ENCODE measurements around the gene ABCB10. TPM values are rescaled to one million over a fixed set of nuclear protein-coding genes. Genes with fewer than 3 reads are reported as not detected.
"Not testable (repeated sequence)": the region's sequence is repeated elsewhere in the genome, so short reads cannot be mapped to it uniquely, and the experiment has no call there.

The ABCB10 gene
- total and polyA plus RNA-seq, 4 donors, result 14.5 to 20.0 (median 17.5) TPM

- Histone ChIP-seq H3K4me3 (ENCODE audit: low read depth, low read length) (no peak overlapping the region), H3K27me3 (ENCODE audit: control insufficient read depth, insufficient read depth, low read length) (no peaks in the 10 kb centered on the region), H3K9me3 (ENCODE audit: control insufficient read depth, insufficient read depth, low read length) (no peaks in the 10 kb centered on the region), H3K36me3 (ENCODE audit: control insufficient read depth, insufficient read depth, low read length) (peaks cover 3% of the 10 kb centered on the region), H3K4me1 (ENCODE audit: control insufficient read depth, insufficient read depth, low read length) (no peaks in the 10 kb centered on the region), H3K27ac (ENCODE audit: low read depth, low read length) (no peak overlapping the region)
- WGBS (ENCODE audit: insufficient coverage), result 100% methylated on average over 1 of the region's 8 CpGs
- peak; percentile 6 to 92 (median 52) for DNase-seq (ENCODE audit: low read depth in 4 of 6, low spot score in 6 of 6)
Measured at GRCh38 chr1:229514578-229515275, 43.8 kb downstream of the ABCB10 start.

GRCh38 chr1:229511625-229512024 lies 46.9 kb downstream of the ABCB10 start:
- whole genome bisulfite sequencing (ENCODE audit: insufficient coverage), result no CpG with 5 or more reads among the region's 6 CpGs
- not testable (repeated sequence) for H3K4me3 ChIP-seq (ENCODE audit: low read depth, low read length); H3K4me1 ChIP-seq (ENCODE audit: control insufficient read depth, insufficient read depth, low read length); H3K27ac ChIP-seq (ENCODE audit: low read depth, low read length); DNase-seq (ENCODE audit: low read depth in 4 of 6, low spot score in 6 of 6); H3K27me3 ChIP-seq (ENCODE audit: control insufficient read depth, insufficient read depth, low read length); H3K36me3 ChIP-seq (ENCODE audit: control insufficient read depth, insufficient read depth, low read length); H3K9me3 ChIP-seq (ENCODE audit: control insufficient read depth, insufficient read depth, low read length)

GRCh38 chr1:229511201-229511600 lies 47.3 kb downstream of the ABCB10 start:
- not testable (repeated sequence) for H3K27me3 ChIP-seq (ENCODE audit: control insufficient read depth, insufficient read depth, low read length); H3K4me3 ChIP-seq (ENCODE audit: low read depth, low read length); H3K4me1 ChIP-seq (ENCODE audit: control insufficient read depth, insufficient read depth, low read length); H3K27ac ChIP-seq (ENCODE audit: low read depth, low read length); DNase-seq (ENCODE audit: low read depth in 4 of 6, low spot score in 6 of 6); H3K9me3 ChIP-seq (ENCODE audit: control insufficient read depth, insufficient read depth, low read length); H3K36me3 ChIP-seq (ENCODE audit: control insufficient read depth, insufficient read depth, low read length)
- WGBS (ENCODE audit: insufficient coverage), result no CpG with 5 or more reads among the region's 2 CpGs

- H3K9me3 ChIP-seq (ENCODE audit: control insufficient read depth, insufficient read depth, low read length), result no peaks in the 10 kb centered on the region
- DNase-seq (ENCODE audit: low read depth in 4 of 6, low spot score in 6 of 6), result no peak
- H3K36me3 ChIP-seq (ENCODE audit: control insufficient read depth, insufficient read depth, low read length), result no peaks in the 10 kb centered on the region
- 95% methylated on average over 2 of the region's 2 CpGs for WGBS (ENCODE audit: insufficient coverage)
- H3K27me3 ChIP-seq (ENCODE audit: control insufficient read depth, insufficient read depth, low read length), result no peaks in the 10 kb centered on the region
- no peak overlapping the region for H3K4me3 ChIP-seq (ENCODE audit: low read depth, low read length)
- H3K4me1 ChIP-seq (ENCODE audit: control insufficient read depth, insufficient read depth, low read length), result peaks cover 6% of the 10 kb centered on the region
- no peak overlapping the region for H3K27ac ChIP-seq (ENCODE audit: low read depth, low read length)
Measured at GRCh38 chr1:229509576-229509975, 48.9 kb downstream of the ABCB10 start.

- H3K4me3 ChIP-seq (ENCODE audit: low read depth, low read length), result peak overlapping the region; percentile 97
- H3K4me1 ChIP-seq (ENCODE audit: control insufficient read depth, insufficient read depth, low read length), result peaks cover 6% of the 10 kb centered on the region
- no peaks in the 10 kb centered on the region for H3K36me3 ChIP-seq (ENCODE audit: control insufficient read depth, insufficient read depth, low read length)
- peak overlapping the region; percentile 96 for H3K27ac ChIP-seq (ENCODE audit: low read depth, low read length)
- WGBS (ENCODE audit: insufficient coverage), result 69% methylated on average over 3 of the region's 7 CpGs
- DNase-seq (ENCODE audit: low read depth in 4 of 6, low spot score in 6 of 6), result peak in 1 of 6 donors; percentile 1
- no peaks in the 10 kb centered on the region for H3K27me3 ChIP-seq (ENCODE audit: control insufficient read depth, insufficient read depth, low read length)
- no peaks in the 10 kb centered on the region for H3K9me3 ChIP-seq (ENCODE audit: control insufficient read depth, insufficient read depth, low read length)
Measured at GRCh38 chr1:229508823-229509337, 49.6 kb downstream of the ABCB10 start.

GRCh38 chr1:229507951-229508822 lies 50.3 kb downstream of the ABCB10 start, which contains the start of gene NUP133:
Gene NUP133, minus strand, starts transcription at chr1:229508341. Its CDS starts 92 bp downstream, at chr1:229508249.
- Histone ChIP-seq H3K4me3 (ENCODE audit: low read depth, low read length) (peak within 1 kb of the TSS; percentile 97), H3K27me3 (ENCODE audit: control insufficient read depth, insufficient read depth, low read length) (no peaks in the 10 kb centered on the region), H3K9me3 (ENCODE audit: control insufficient read depth, insufficient read depth, low read length) (no peaks in the 10 kb centered on the region), H3K36me3 (ENCODE audit: control insufficient read depth, insufficient read depth, low read length) (no peaks in the 10 kb centered on the region), H3K4me1 (ENCODE audit: control insufficient read depth, insufficient read depth, low read length) (peaks cover 6% of the 10 kb centered on the region), H3K27ac (ENCODE audit: low read depth, low read length) (peak within 1 kb of the TSS; percentile 96)
- WGBS (ENCODE audit: insufficient coverage), result under 1% methylated on average over 65 of the region's 65 CpGs
- DNase-seq (ENCODE audit: low read depth in 4 of 6, low spot score in 6 of 6), result peak; percentile 96 to 99 (median 98)

- H3K36me3 ChIP-seq (ENCODE audit: control insufficient read depth, insufficient read depth, low read length), result peaks cover 6% of the 10 kb centered on the region
- peak in 1 of 6 donors; percentile 2 for DNase-seq (ENCODE audit: low read depth in 4 of 6, low spot score in 6 of 6)
- H3K4me1 ChIP-seq (ENCODE audit: control insufficient read depth, insufficient read depth, low read length), result peaks cover 6% of the 10 kb centered on the region
- H3K27ac ChIP-seq (ENCODE audit: low read depth, low read length), result peak overlapping the region; percentile 96
- no CpG with 5 or more reads among the region's 5 CpGs for WGBS (ENCODE audit: insufficient coverage)
- H3K4me3 ChIP-seq (ENCODE audit: low read depth, low read length), result peak overlapping the region; percentile 97
- H3K27me3 ChIP-seq (ENCODE audit: control insufficient read depth, insufficient read depth, low read length), result no peaks in the 10 kb centered on the region
- no peaks in the 10 kb centered on the region for H3K9me3 ChIP-seq (ENCODE audit: control insufficient read depth, insufficient read depth, low read length)
Measured at GRCh38 chr1:229507502-229507901, 51.0 kb downstream of the ABCB10 start.

- no peaks in the 10 kb centered on the region for H3K27me3 ChIP-seq (ENCODE audit: control insufficient read depth, insufficient read depth, low read length)
- 83% methylated on average over 5 of the region's 8 CpGs for WGBS (ENCODE audit: insufficient coverage)
- no peaks in the 10 kb centered on the region for H3K9me3 ChIP-seq (ENCODE audit: control insufficient read depth, insufficient read depth, low read length)
- H3K4me3 ChIP-seq (ENCODE audit: low read depth, low read length), result no peak overlapping the region
- H3K4me1 ChIP-seq (ENCODE audit: control insufficient read depth, insufficient read depth, low read length), result peaks cover 6% of the 10 kb centered on the region
- peaks cover 6% of the 10 kb centered on the region for H3K36me3 ChIP-seq (ENCODE audit: control insufficient read depth, insufficient read depth, low read length)
- no peak for DNase-seq (ENCODE audit: low read depth in 4 of 6, low spot score in 6 of 6)
- H3K27ac ChIP-seq (ENCODE audit: low read depth, low read length), result no peak overlapping the region
Measured at GRCh38 chr1:229506633-229507032, 51.9 kb downstream of the ABCB10 start.

GRCh38 chr1:229495782-229496181 lies 62.7 kb downstream of the ABCB10 start:
- WGBS (ENCODE audit: insufficient coverage), result 100% methylated on average over 1 of the region's 2 CpGs
- H3K36me3 ChIP-seq (ENCODE audit: control insufficient read depth, insufficient read depth, low read length), result peaks cover 42% of the 10 kb centered on the region
- no peaks in the 10 kb centered on the region for H3K27me3 ChIP-seq (ENCODE audit: control insufficient read depth, insufficient read depth, low read length)
- no peaks in the 10 kb centered on the region for H3K9me3 ChIP-seq (ENCODE audit: control insufficient read depth, insufficient read depth, low read length)
- no peaks in the 10 kb centered on the region for H3K4me1 ChIP-seq (ENCODE audit: control insufficient read depth, insufficient read depth, low read length)
- no peak overlapping the region for H3K27ac ChIP-seq (ENCODE audit: low read depth, low read length)
- H3K4me3 ChIP-seq (ENCODE audit: low read depth, low read length), result no peak overlapping the region
- DNase-seq (ENCODE audit: low read depth in 4 of 6, low spot score in 6 of 6), result no peak

Data from spinal cord (tissue), 10 donors.